PFSK-1 (cell line): ENCODE measurements around the gene C1orf94.

Experiments
- FOXP2 ChIP-seq: optimal IDR thresholded peaks from 2 replicates; pipeline ENCODE3; 2011; ENCODE audit warnings: borderline replicate concordance, control low read depth, inconsistent platforms; ENCODE audit not compliant: insufficient read depth; ENCODE audit errors: extremely low read length, extremely low read depth
- POLR2AphosphoS5 ChIP-seq: IDR thresholded peaks from 2 replicates; pipeline ENCODE4 v1.6.1; 2012; ENCODE audit warnings: low read depth, mild to moderate bottlenecking, control low read depth, low read length, moderate library complexity
- SIN3A ChIP-seq: IDR thresholded peaks from 2 replicates; pipeline ENCODE4 v1.6.1; 2012; ENCODE audit warnings: mild to moderate bottlenecking, low read length, moderate library complexity, borderline replicate concordance; ENCODE audit not compliant: insufficient read depth
- TAF1 ChIP-seq: IDR thresholded peaks from 2 replicates; pipeline ENCODE4 v1.6.1; 2012; ENCODE audit warnings: low read length, control low read depth, borderline replicate concordance; ENCODE audit not compliant: insufficient read depth
- TF ChIP-seq, protein P1 (sequence below), 2 experiments: IDR thresholded peaks; 2 replicates each; pipeline versions ENCODE4 v1.6.1 to v1.8.0; 2011 to 2012; ENCODE audit warnings: low read depth in 2 of 2, low read length in 2 of 2, control low read depth in 1 of 2, inconsistent platforms in 1 of 2, mild to moderate bottlenecking in 1 of 2, moderate library complexity in 1 of 2; ENCODE audit not compliant: insufficient read depth in 1 of 2

Gene C1orf94

DNA sequence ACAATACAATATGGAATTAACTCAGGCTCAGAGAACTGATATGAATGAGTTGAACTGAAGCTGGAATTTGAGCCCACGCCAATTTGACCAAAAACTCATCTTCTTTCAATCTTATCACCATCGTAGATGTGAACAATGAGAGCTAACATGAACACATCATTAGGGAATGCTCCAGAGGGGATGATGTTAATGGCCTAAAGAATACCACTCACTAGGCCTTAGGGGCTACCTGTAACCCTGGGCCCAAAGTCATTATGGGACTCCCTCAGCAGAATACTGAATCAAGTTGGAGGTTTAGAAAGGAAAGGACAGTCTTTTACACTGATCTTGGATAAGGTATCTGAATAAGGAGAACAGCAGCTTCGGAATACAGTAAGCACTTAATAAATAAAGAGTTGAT is 73.6 kb downstream of the C1orf94 start:
- TF ChIP-seq FOXP2, result no peak
- TF ChIP-seq, protein P1, sequence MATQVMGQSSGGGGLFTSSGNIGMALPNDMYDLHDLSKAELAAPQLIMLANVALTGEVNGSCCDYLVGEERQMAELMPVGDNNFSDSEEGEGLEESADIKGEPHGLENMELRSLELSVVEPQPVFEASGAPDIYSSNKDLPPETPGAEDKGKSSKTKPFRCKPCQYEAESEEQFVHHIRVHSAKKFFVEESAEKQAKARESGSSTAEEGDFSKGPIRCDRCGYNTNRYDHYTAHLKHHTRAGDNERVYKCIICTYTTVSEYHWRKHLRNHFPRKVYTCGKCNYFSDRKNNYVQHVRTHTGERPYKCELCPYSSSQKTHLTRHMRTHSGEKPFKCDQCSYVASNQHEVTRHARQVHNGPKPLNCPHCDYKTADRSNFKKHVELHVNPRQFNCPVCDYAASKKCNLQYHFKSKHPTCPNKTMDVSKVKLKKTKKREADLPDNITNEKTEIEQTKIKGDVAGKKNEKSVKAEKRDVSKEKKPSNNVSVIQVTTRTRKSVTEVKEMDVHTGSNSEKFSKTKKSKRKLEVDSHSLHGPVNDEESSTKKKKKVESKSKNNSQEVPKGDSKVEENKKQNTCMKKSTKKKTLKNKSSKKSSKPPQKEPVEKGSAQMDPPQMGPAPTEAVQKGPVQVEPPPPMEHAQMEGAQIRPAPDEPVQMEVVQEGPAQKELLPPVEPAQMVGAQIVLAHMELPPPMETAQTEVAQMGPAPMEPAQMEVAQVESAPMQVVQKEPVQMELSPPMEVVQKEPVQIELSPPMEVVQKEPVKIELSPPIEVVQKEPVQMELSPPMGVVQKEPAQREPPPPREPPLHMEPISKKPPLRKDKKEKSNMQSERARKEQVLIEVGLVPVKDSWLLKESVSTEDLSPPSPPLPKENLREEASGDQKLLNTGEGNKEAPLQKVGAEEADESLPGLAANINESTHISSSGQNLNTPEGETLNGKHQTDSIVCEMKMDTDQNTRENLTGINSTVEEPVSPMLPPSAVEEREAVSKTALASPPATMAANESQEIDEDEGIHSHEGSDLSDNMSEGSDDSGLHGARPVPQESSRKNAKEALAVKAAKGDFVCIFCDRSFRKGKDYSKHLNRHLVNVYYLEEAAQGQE (IDR thresholded peaks at IDR 0.05; ENCODE audit: insufficient read depth in 1 of 2, low read depth in 2 of 2, low read length in 2 of 2), result no peak
- no peak for TF ChIP-seq POLR2AphosphoS5
- TF ChIP-seq TAF1, result no peak
- no peak for TF ChIP-seq SIN3A

DNA sequence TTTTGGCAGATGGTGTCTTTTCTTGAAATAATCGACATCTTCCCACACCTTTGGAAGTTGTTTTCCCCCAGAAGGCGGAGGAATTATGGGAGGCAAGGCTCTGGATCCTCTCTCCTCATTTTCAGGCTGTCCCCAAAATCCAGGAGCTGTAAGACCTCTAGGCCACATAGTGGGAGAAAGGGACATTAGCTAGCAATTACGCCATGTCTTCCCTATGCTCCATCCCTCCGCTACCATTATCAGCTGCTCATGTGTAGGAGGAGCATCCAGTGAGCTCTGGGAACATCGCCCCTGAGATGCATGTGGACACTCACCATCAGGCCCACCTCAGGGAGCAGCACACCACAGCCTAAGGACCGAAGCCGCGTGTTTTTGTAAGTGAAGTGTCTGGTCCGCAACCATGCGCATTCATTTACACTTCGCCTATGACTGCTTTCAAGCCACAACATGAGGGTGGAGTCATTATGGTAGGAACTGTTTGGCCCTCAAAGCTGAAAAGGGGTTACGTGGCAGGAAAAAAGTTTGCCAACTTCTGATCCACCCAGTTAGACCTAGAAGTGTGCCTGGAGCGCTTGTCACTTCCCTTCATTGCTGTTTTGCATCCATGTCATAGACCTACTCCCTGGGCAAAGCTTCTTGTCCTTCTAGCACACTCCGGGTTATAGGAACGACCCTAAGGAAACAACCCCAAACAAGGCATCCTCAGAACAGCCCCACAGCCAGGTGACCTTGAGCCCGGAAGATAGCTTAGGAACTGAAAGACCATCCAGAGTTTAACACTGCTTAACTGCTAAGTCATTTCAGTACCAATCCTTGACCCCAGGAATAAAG is 85.5 kb downstream of the C1orf94 start:
- no peak for TF ChIP-seq FOXP2
- TF ChIP-seq SIN3A, result no peak
- TF ChIP-seq, protein P1 (IDR thresholded peaks at IDR 0.05; ENCODE audit: insufficient read depth in 1 of 2, low read depth in 2 of 2, low read length in 2 of 2), result no peak
- TF ChIP-seq POLR2AphosphoS5, result no peak
- no peak for TF ChIP-seq TAF1

DNA sequence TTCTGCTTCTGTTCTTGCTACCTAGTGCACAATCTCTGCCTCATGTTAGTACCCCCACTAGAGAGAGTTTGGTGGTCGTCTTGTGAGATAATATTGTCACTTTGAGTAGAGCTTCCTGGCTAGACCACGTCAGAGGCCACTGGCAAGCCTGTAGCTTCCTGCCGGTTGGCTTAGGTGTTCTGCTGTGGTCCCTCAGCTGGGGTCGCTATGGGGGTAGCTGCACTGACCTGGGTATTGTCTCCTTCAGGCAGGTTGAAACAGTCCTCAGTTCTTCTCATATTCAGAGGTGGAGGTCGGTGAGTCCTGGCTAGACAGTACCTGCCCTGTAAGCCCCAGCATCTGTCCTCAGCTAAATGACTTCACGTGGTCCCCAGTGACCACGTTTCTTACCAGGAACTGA is 86.2 kb downstream of the C1orf94 start:
- TF ChIP-seq, protein P1 (IDR thresholded peaks at IDR 0.05; ENCODE audit: insufficient read depth in 1 of 2, low read depth in 2 of 2, low read length in 2 of 2), result no peak
- TF ChIP-seq POLR2AphosphoS5 (no peak), SIN3A (no peak), TAF1 (no peak), FOXP2 (no peak)

DNA sequence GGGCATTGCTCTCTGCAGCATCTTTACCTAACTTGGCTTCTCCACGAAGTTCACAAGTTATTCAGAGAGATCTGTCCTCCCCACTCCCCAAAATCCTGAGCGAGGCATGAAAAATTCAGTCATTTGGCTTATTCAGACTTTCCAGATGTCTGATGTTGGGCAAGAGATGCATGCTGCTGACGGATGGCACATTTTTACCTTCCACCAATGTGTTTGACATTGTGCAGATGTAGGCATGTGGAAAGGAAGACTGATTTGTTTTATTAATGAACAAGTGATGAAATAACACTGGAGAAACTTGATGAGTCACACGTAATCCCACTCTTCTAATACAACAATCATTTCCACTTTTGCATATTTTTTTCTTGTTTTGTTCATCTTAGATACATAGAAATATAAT is 86.7 kb downstream of the C1orf94 start:
- TF ChIP-seq POLR2AphosphoS5 (no peak), FOXP2 (no peak), TAF1 (no peak), SIN3A (no peak)
- TF ChIP-seq, protein P1 (IDR thresholded peaks at IDR 0.05; ENCODE audit: insufficient read depth in 1 of 2, low read depth in 2 of 2, low read length in 2 of 2), result no peak
